Superior temporal gyrus (tissue), 1 donor: ENCODE results near the gene ARAP1.
A peak's percentile ranks its signal among the peaks of the same experiment; 100 is the strongest.

Source experiments
- DNase-seq: peaks from one replicate; pipeline ENCODE4 v3.0.0-alpha.2; 2016; ENCODE audit errors: extremely low spot score

ARAP1 gene

GRCh38 chr11:72724021-72724551 lies 28.1 kb downstream of the ARAP1 start:
- no peak for DNase-seq

- DNase-seq, result no peak
Observed at GRCh38 chr11:72723508-72723907, 28.7 kb downstream of the ARAP1 start.

- DNase-seq, result peak; percentile 87
Observed at GRCh38 chr11:72722050-72722748, 30.0 kb downstream of the ARAP1 start.

DNA sequence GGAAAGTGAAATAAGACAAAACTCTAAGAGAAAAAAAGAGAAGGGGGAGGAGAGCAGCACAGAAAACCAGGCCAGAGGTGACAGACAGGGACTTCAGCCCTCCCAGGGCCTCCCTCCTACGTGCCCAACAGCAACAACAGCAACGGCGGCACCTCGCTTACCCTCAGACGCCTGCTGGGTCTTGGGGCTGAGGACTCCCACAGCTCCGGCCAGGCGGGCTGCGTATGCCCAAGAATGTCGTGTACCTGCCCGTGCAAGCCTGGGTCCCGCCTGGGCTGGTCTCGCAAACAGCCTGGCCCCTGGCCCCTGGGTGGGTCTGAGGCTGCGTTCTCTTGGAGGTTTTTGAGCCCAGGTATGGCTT lies 30.5 kb downstream of the ARAP1 start:
- DNase-seq, result no peak

DNA sequence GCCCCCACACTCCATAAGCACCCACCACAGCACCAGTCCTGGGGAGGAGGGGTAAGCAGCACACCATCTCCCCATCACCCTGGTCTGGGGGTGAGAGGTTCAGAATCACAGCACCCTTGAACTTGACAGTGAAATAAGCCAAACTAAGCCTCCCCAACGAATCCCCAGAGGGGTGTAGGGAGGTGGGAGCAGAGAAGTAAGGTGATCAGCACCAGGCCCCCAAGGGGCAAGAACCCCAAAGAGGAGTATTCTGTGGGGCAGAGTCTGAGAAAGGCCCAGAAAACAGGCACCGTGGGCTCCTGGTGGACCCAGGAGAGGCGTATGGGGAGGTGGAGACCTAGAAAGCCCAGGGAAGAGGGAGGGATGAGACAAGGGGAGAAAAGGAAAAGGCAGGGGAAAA lies 30.9 kb downstream of the ARAP1 start:
- no peak for DNase-seq

DNA sequence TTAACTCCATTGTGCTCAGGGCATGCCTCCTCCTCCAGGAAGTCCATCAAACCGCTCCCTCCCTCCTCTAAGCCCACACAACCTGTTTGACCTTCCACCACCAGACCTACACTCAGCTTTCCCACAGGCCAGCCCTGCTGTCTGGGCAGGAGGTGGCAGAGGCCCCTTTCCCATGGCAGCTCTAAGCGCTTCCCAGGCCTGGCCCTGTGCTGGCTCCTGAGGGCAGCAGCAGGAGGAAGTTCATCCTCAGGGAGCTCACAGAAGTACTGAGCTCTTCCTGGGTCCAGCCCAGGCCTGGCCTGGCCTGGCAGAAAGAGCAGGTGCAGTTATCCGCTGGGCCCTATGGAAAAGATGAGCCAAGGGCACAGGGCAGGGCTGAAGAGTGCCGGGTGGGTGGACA lies 31.4 kb downstream of the ARAP1 start:
- no peak for DNase-seq

DNA sequence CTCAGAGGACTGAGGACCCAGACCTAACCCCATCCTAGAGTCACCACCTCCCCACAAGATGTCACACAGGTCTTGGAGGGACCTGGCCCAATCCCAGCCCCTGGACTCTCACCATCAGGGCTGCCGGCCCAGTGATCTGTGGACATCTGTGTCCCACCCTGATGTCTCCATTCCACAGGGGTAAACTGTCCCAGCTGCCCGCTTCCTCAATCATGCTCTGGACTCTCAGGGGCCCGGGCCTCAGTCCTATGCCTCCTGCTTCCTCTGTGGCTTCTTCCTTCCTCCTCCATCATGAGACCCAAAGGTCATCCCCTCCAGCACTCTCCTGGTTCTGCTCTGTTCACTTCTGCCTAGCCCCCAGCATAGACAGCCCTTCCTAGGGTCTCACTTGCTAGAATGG lies 32.2 kb downstream of the ARAP1 start:
- no peak for DNase-seq

DNA sequence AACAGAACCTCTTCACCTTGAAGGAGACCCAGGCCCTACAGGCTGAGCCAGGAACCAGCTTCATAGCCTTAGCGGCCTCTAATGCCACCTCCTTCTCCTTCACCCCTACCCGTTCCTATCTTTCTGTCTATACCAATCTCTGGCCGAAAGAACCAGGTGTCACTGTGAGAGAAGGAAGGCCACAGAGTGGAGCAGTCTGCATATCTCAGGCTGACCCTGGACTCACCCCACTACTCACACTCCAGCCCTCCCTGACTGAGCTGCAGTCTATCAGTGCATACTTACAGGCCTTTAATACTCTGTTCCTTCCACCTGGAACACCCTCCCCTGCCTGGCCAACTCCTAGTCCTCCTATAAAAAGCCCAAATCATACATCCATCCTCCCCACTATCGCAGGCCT lies 32.7 kb downstream of the ARAP1 start:
- DNase-seq, result no peak

DNA sequence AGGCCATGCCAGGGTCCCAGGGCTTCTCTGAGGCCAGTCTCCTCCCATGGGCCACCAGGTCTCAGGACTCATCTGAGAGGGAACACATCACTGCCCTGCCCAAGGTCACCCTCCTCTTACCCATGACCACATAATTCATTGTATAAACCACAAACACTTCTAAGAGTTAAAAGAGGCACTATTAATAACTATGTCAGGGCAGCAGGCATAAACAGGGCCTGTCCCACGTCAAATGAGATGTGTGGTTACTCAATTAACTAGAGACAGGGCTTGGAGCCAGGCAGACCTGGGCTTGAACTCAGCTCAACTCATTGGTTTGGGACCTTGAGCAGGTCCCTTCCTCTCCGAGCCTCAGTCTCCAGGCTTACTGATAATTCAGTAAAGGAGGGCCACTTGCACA lies 33.1 kb downstream of the ARAP1 start:
- no peak for DNase-seq

- no peak for DNase-seq
Observed at GRCh38 chr11:72718101-72718501, 34.1 kb downstream of the ARAP1 start.

- no peak for DNase-seq
Observed at GRCh38 chr11:72716788-72717435, 35.3 kb downstream of the ARAP1 start.

DNA sequence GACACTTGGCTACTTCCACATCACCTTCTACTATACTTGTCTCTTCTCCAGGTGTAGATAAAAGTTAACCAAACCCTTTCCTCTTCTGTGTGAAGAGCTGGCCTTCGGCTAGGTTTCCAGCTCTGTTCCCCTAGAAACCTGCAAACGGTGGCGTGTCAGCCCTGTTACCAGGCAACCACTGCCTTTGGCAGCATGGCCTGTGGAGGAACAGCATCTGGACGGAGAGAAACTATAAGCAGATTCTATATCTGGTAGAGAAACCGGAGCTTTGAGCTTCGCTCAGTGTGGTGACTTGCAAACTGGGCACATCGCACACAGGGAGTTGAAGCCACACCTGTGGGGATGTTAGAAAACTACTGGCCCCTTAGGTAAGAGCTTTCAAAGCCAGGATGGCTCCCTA lies 35.9 kb downstream of the ARAP1 start:
- DNase-seq, result peak; percentile 74

- DNase-seq, result no peak
Observed at GRCh38 chr11:72712841-72713240, 39.4 kb downstream of the ARAP1 start.

- DNase-seq, result no peak
Observed at GRCh38 chr11:72712168-72712751, 39.9 kb downstream of the ARAP1 start.

- DNase-seq, result no peak
Observed at GRCh38 chr11:72711141-72711540, 41.1 kb downstream of the ARAP1 start.

GRCh38 chr11:72710278-72710677 lies 41.9 kb downstream of the ARAP1 start:
- no peak for DNase-seq

GRCh38 chr11:72709478-72710238 lies 42.5 kb downstream of the ARAP1 start:
- no peak for DNase-seq

DNA sequence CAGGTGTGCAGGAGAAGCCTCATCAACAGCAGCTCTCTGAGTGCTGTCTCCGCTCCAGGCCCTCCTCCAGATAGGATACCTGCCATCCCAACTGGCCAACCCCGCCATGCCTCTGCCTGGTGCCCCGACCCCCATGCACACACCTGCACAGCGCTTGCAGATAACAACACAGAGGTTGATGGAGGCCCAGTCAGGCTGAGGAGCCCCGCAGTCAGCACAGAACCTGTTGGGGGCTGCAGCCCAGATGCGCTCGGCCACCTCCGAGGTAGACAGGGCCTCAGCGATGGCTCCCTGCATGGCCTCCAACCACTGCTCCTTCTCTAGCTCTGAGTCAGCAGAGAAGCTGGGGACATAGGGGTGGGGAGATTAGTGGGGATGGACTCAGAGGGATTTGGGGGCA lies 45.2 kb downstream of the ARAP1 start:
- no peak for DNase-seq

DNA sequence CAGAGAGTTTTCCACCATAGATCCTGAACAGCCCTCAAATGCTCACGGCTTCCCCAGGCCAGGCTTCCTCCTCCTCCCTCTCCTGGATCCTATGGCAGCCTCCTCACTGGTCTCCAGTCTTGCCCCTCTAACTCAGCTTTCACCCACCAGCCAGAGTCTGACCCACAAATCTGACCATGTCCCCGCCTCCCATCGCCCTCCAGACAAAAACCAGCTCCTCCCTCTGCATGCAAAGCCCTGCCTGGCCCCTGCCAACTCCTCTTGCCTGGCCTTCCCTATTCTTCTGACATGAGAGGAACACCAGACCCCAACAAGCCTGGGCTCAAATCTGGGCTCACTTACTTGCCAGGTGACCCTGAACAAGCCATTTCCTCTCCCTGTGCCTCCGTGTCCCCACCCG lies 45.6 kb downstream of the ARAP1 start:
- DNase-seq, result no peak

DNA sequence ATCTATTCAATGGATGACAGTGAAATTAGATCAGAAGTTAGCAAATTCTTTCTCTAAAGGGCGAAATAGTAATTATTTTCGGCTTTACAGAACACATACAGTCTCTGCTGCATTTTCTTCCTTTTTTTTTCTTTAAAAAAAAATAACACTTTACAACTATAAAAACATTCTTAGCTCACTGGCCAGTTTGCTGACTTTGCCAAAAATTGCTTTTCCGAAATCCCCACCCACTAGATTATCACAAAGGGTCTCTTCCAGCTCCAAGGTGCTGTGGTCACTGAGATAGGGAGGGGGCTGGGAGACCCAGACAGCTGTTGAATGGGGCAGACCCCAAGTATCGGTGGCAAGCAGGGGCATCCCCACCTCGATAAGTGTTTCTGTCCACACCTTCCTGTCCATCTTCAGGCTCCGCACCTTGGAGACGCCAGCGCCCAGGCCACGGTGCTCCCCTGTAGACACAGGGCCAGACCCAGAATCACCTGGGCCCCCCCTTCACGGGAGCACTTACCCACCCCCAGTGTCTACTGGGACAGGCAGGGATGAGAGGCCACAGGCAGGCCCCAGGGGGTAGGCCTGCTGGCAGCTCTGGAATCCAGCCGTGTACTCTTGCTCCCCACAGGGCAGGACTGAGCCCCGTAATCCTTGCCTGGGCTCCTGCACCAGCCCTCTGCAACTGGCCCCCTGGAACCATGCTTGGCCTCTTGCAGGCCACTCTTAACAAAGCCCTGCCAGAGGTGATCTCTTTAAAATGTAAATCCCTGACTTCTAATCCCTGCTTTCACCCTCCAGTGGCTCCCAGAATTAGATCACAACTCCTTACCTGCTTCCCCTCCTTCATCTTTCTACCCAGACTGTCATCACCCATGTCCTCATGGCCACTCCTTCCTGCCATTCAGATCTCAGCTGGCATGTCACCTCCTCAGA lies 46.5 kb downstream of the ARAP1 start:
- DNase-seq, result no peak

GRCh38 chr11:72704783-72705265 lies 47.4 kb downstream of the ARAP1 start:
- DNase-seq, result no peak
